Thyroid gland (tissue), 4 donors: ENCODE measurements around the gene CYP3A7. TPM values are rescaled to one million over a fixed set of nuclear protein-coding genes. Genes with fewer than 3 reads are reported as not detected.
A peak's percentile ranks its signal among the peaks of the same experiment; 100 is the strongest.

Source experiments
- DNase-seq, 2 donors: peaks; one replicate each; pipeline ENCODE4 v3.0.0-alpha.2; 2019
- H3K27ac ChIP-seq, 3 donors: fragments of 200-600 bp; sonication (generic); 1 replicate in 2 of 3; 2 replicates in 1 of 3; pipeline ENCODE4 v1.5.1; 2016 to 2019; ENCODE audit warnings: mild to moderate bottlenecking in 1 of 3, moderate library complexity in 1 of 3
- H3K27me3 ChIP-seq: fragments of 200-600 bp; sonication (generic); one replicate; pipeline ENCODE4 v1.5.1; 2019
- H3K36me3 ChIP-seq, 2 donors: fragments of 200-600 bp; sonication (generic); one replicate each; pipeline ENCODE4 v1.5.1; 2016 to 2019
- H3K4me1 ChIP-seq, 2 donors: fragments of 200-600 bp; sonication (generic); one replicate each; pipeline ENCODE4 v1.5.1; 2017 to 2019
- H3K4me3 ChIP-seq, 3 donors: fragments of 200-600 bp; sonication (generic); replicated peaks in 1 of 3; 1 replicate in 2 of 3; 2 replicates in 1 of 3; pipeline ENCODE4 v1.5.1; 2016; ENCODE audit warnings: mild to moderate bottlenecking in 1 of 3
- H3K9me3 ChIP-seq: fragments of 200-600 bp; sonication (generic); one replicate; pipeline ENCODE4 v1.5.1; 2017
- CTCF ChIP-seq, 6 experiments: fragments of 200-600 bp in 3 of 6; fragments of 450-650 bp in 3 of 6; sonication (generic) in 3 of 6; IDR thresholded peaks; one replicate each; pipeline ENCODE4 v1.5.1; 2016 to 2019; ENCODE audit warnings: antibody characterized with exemption in 6 of 6, mild to moderate bottlenecking in 2 of 6, inconsistent platforms in 1 of 6, moderate library complexity in 1 of 6
- POLR2A ChIP-seq, 2 donors: fragments of 450-650 bp; IDR thresholded peaks; one replicate each; pipeline ENCODE4 v1.6.1; 2017; ENCODE audit warnings: antibody characterized with exemption in 2 of 2, mild to moderate bottlenecking in 2 of 2, moderate library complexity in 1 of 2
- WGBS, 2 donors: methylation state at CpG; one replicate each; pipeline ENCODE4 v1.1.5; 2017; 5-methylcytosine and 5-hydroxymethylcytosine counted together
- intact Hi-C: fragments of 100-400 bp; cut with DNase I; formaldehyde crosslinking; loops from one replicate; pipeline ENCODE4 v1.15.1; 2023
- total RNA-seq, 4 donors: library from RNA; depleted of rRNA; stranded (reverse); fragments of >200 nt; gene quantifications; one replicate each; pipeline ENCODE4 v1.2.3, GENCODE V29; 2016

Gene CYP3A7
- total RNA-seq, 4 donors from 2014 or later, result not detected

- intact Hi-C loops, result no loop called here
- 88 to 89% methylated on average over 2 of the region's 2 CpGs for WGBS, 2 donors
- Histone ChIP-seq H3K9me3 (no peaks in the 10 kb centered on the region), H3K4me3 (no peak overlapping the region), H3K36me3 (no peaks in the 10 kb centered on the region), H3K4me1 (no peaks in the 10 kb centered on the region), H3K27ac (no peak overlapping the region), H3K27me3 (no peaks in the 10 kb centered on the region)
- TF ChIP-seq POLR2A (IDR thresholded peaks at IDR 0.05) (no peak), CTCF (IDR thresholded peaks at IDR 0.05) (peak in 1 of 6 experiments; percentile 6)
- DNase-seq, result no peak
Measured at GRCh38 chr7:99733448-99733847, 1.5 kb downstream of the CYP3A7 start.

DNA sequence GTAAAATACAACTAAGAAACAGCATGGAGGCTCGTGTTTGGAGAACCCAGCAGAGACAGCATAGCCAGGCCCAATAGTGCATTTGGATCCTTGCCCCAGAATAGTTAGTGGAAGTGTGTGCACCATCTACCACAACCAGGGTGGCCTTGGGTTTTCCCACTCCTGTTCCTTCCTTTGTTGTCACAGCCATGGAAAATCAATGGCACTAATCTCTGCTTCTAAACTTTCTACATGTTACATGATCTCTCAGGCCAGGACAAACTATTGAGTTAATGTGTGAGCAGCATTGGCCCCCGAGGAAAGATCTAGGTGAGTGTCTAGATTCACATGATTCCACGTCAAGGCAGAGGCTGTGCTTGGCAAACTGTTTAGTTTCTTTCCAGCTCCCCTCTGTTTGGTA, 2.0 kb downstream of the CYP3A7 start:
- TF ChIP-seq POLR2A (IDR thresholded peaks at IDR 0.05) (no peak), CTCF (IDR thresholded peaks at IDR 0.05) (no peak)
- DNase-seq, result no peak
- intact Hi-C loops, result no loop called here
- Histone ChIP-seq H3K9me3 (no peaks in the 10 kb centered on the region), H3K4me1 (no peaks in the 10 kb centered on the region), H3K27me3 (no peaks in the 10 kb centered on the region), H3K36me3 (no peaks in the 10 kb centered on the region), H3K27ac (no peak overlapping the region), H3K4me3 (no peak overlapping the region)
- 90 to 97% methylated on average over 3 of the region's 3 CpGs for WGBS, 2 donors

DNA sequence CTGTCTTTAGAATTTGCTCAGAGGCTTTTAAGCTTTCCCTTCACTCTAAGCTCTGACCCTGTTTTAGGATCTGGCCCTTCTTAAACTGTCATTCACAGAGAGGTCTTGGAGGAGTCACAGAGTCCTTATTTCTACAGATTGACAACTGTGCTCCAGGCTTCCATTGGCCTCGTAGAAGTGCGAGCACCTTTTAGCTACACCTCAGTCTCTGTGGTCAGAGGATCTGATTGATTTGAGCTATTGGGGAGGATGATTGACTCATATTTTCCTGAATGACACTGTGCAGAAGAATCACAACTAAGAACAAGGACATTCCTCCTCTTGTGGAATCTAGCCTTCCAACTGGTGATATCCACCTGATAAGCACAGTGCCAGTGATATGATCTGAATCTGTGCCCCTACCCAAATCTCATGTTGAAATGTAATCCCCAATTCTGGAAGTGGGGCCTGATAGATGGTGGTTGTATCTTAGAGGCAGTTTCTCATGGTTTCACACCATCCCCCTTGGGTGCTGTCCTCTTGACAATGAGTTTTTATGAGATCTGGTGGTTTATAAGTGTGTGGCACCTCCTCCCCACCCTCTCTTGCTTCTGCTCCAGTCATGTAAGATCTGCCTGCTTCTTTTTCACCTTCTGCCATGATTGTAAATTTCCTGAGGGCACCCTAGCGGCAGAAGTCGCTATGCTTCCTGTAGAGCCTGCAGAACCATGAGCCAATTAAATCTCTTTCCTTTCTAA, 3.2 kb downstream of the CYP3A7 start:
- Histone ChIP-seq H3K27me3 (no peaks in the 10 kb centered on the region), H3K36me3 (no peaks in the 10 kb centered on the region), H3K27ac (no peak overlapping the region), H3K4me1 (no peaks in the 10 kb centered on the region), H3K4me3 (no peak overlapping the region), H3K9me3 (no peaks in the 10 kb centered on the region)
- intact Hi-C loops, result no loop called here
- WGBS, 2 donors, result 93 to 100% methylated on average over 4 of the region's 4 CpGs
- no peak for DNase-seq
- TF ChIP-seq POLR2A (IDR thresholded peaks at IDR 0.05), result no peak
- no peak for TF ChIP-seq CTCF (IDR thresholded peaks at IDR 0.05)

- H3K4me1 ChIP-seq, result no peaks in the 10 kb centered on the region
- H3K36me3 ChIP-seq, result no peaks in the 10 kb centered on the region
- H3K27ac ChIP-seq, result no peak overlapping the region
- H3K27me3 ChIP-seq, result no peaks in the 10 kb centered on the region
- no peak overlapping the region for H3K4me3 ChIP-seq
- TF ChIP-seq POLR2A (IDR thresholded peaks at IDR 0.05) (no peak), CTCF (IDR thresholded peaks at IDR 0.05) (no peak)
- no peaks in the 10 kb centered on the region for H3K9me3 ChIP-seq
- WGBS, 2 donors, result 86 to 87% methylated on average over 3 of the region's 3 CpGs
- no peak for DNase-seq
- intact Hi-C loops, result no loop called here
Measured at GRCh38 chr7:99730992-99731391, 4.0 kb downstream of the CYP3A7 start.

DNA sequence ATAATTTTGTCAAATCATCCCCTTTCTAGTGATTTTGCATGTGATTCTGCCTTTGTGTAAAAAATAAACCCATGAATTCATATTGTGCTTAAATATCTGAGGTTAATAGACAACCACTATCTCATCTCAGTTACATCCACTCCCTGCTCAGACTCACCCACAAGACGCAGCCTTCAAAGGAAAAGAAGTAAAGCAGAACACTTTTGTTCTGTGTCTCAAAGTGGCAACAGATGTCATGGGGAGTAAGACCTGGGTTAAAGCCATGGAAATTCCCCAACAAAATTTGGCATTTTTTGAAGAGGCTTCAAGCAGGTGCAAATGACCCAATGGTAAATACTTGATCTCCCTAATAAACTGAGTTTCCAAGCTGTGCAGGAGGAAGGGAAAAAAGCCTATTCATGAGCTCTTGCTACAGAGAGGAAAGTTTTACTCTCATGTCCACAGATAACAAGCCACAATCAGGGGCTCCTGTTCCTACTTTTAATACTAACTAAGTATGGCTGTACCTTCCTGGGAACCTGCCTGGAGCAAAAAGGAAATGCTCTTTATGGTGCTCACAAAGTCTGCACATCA, 4.7 kb downstream of the CYP3A7 start:
- Histone ChIP-seq H3K27ac (no peak overlapping the region), H3K9me3 (no peaks in the 10 kb centered on the region), H3K4me3 (no peak overlapping the region), H3K36me3 (no peaks in the 10 kb centered on the region), H3K27me3 (no peaks in the 10 kb centered on the region), H3K4me1 (no peaks in the 10 kb centered on the region)
- WGBS, 2 donors, result 91 to 97% methylated on average over 1 of the region's 1 CpG
- no peak for DNase-seq
- no peak for TF ChIP-seq CTCF (IDR thresholded peaks at IDR 0.05)
- TF ChIP-seq POLR2A (IDR thresholded peaks at IDR 0.05), result no peak
- intact Hi-C loops, result no loop called here
